HG03432 (cell line): Measurements from ENCODE around the gene ANXA7.

Experiments used
- ATAC-seq: cut with Tn5 transposase; IDR thresholded peaks from one replicate; pipeline ENCODE4 v1.9.1; 2021; ENCODE audit warnings: mild to moderate bottlenecking, moderate library complexity; ENCODE audit not compliant: unreplicated experiment

Gene ANXA7

GRCh38 chr10:73413528-73414229 is at the start of gene ANXA7:
TSS of gene ANXA7 (minus strand) at chr10:73414058. CDS start at chr10:73400856, 13,202 bp downstream.
- peak; percentile 95 for ATAC-seq

- no peak for ATAC-seq
Measured at GRCh38 chr10:73460897-73461296, 47.0 kb upstream of the ANXA7 start.

GRCh38 chr10:73459683-73460314 is 45.9 kb upstream of the ANXA7 start:
- ATAC-seq: no peak

- no peak for ATAC-seq
Measured at GRCh38 chr10:73456187-73456890, 42.5 kb upstream of the ANXA7 start.

GRCh38 chr10:73449113-73449512 is 35.3 kb upstream of the ANXA7 start:
- ATAC-seq: no peak

GRCh38 chr10:73448384-73448783 is 34.5 kb upstream of the ANXA7 start:
- no peak for ATAC-seq

- ATAC-seq: no peak
Measured at GRCh38 chr10:73446926-73447325, 33.1 kb upstream of the ANXA7 start.

GRCh38 chr10:73444457-73444856 is 30.6 kb upstream of the ANXA7 start:
- no peak for ATAC-seq

- no peak for ATAC-seq
Measured at GRCh38 chr10:73439605-73440312, 25.9 kb upstream of the ANXA7 start.

- ATAC-seq: no peak
Measured at GRCh38 chr10:73439055-73439454, 25.2 kb upstream of the ANXA7 start.

- ATAC-seq: no peak
Measured at GRCh38 chr10:73433538-73433867, 19.6 kb upstream of the ANXA7 start, which contains the start of gene MSS51. TSS of gene MSS51 (minus strand) at chr10:73433561. CDS start at chr10:73428284, 5,277 bp downstream.

- ATAC-seq: no peak
Measured at GRCh38 chr10:73432646-73433537, 19.0 kb upstream of the ANXA7 start.

- no peak for ATAC-seq
Measured at GRCh38 chr10:73426318-73426717, 12.5 kb upstream of the ANXA7 start.

- no peak for ATAC-seq
Measured at GRCh38 chr10:73424478-73424877, 10.6 kb upstream of the ANXA7 start.

- ATAC-seq: no peak
Measured at GRCh38 chr10:73423309-73423708, 9.5 kb upstream of the ANXA7 start.

- no peak for ATAC-seq
Measured at GRCh38 chr10:73416571-73416970, 2.7 kb upstream of the ANXA7 start.

- ATAC-seq: peak; percentile 32
Measured at GRCh38 chr10:73414230-73414945, 530 bp upstream of the ANXA7 start.

GRCh38 chr10:73413108-73413527 is 740 bp downstream of the ANXA7 start:
- ATAC-seq: peak; percentile 24

- ATAC-seq: no peak
Measured at GRCh38 chr10:73410897-73411296, 3.0 kb downstream of the ANXA7 start.
